ENCODE measurements around the gene JPH3. TPM values are rescaled to one million over a fixed set of nuclear protein-coding genes. Genes with fewer than 3 reads are reported as not detected.

JPH3 gene
- polyA plus RNA-seq, 1 donor from 2014 or later = 22.2 TPM

- no peak for TF ChIP-seq EZH2 (IDR thresholded peaks at IDR 0.05; ENCODE audit: borderline replicate concordance, insufficient read depth, low read length, poor library complexity, severe bottlenecking)
These were observed 50.5 kb downstream of the JPH3 start (continued) for GRCh38 chr16:87652799-87653198.

DNA sequence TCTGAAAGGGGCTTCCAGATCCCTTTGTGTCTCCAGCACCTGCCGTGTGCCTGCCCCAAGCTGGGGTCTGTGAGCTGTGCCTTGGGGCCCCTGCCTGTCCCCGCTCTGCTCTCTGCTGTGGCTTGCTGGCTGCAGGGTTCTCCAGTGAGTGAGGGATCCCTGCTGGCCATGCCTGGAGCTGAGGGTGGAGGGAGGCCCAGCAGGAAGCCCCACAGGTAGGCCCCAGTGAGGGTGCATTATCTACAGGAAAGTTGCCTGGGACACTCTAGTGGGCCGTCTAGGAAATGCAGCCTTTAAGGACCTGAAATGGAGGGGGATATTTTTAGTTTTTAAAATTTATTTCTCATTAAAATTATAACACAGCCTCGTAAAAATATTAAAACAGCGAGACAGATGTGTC lies 50.9 kb downstream of the JPH3 start:
- TF ChIP-seq SMC3 (conservative IDR thresholded peaks at IDR 0.05; ENCODE audit: poor library complexity) (no peak), MXI1 (conservative IDR thresholded peaks at IDR 0.05; ENCODE audit: poor library complexity, severe bottlenecking) (no peak)
- TF ChIP-seq, protein P1, sequence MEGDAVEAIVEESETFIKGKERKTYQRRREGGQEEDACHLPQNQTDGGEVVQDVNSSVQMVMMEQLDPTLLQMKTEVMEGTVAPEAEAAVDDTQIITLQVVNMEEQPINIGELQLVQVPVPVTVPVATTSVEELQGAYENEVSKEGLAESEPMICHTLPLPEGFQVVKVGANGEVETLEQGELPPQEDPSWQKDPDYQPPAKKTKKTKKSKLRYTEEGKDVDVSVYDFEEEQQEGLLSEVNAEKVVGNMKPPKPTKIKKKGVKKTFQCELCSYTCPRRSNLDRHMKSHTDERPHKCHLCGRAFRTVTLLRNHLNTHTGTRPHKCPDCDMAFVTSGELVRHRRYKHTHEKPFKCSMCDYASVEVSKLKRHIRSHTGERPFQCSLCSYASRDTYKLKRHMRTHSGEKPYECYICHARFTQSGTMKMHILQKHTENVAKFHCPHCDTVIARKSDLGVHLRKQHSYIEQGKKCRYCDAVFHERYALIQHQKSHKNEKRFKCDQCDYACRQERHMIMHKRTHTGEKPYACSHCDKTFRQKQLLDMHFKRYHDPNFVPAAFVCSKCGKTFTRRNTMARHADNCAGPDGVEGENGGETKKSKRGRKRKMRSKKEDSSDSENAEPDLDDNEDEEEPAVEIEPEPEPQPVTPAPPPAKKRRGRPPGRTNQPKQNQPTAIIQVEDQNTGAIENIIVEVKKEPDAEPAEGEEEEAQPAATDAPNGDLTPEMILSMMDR (IDR thresholded peaks at IDR 0.05; ENCODE audit: poor library complexity, severe bottlenecking) = peak; percentile 34
- no peaks in the 10 kb centered on the region for H3K9me2 ChIP-seq (ENCODE audit: insufficient read depth, low read length)
- no peak overlapping the region for H3K27ac ChIP-seq (ENCODE audit: low read length)

GRCh38 chr16:87654826-87655225 lies 52.5 kb downstream of the JPH3 start:
- Histone ChIP-seq H3K9ac (ENCODE audit: low read length) (no peak overlapping the region), H3K4me2 (ENCODE audit: low read length) (no peak overlapping the region), H2AFZ (ENCODE audit: low read depth, low read length) (no peak overlapping the region), H3K27me3 (ENCODE audit: insufficient read depth, low read depth, low read length) (no peaks in the 10 kb centered on the region), H3K9me2 (ENCODE audit: insufficient read depth, low read length) (no peaks in the 10 kb centered on the region), H3K4me3 (ENCODE audit: low read length) (no peak overlapping the region), H4K20me1 (ENCODE audit: insufficient read depth) (no peaks in the 10 kb centered on the region), H3K27ac (ENCODE audit: low read length) (no peak overlapping the region), H3K36me3 (ENCODE audit: insufficient read depth, low read length) (no peaks in the 10 kb centered on the region), H3F3A (ENCODE audit: insufficient read depth, low read length, poor library complexity, severe bottlenecking) (no peaks in the 10 kb centered on the region), H3K9me3 (ENCODE audit: low read length) (no peaks in the 10 kb centered on the region), H3K79me2 (replicated peaks; ENCODE audit: insufficient read depth, low read length) (no peaks in the 10 kb centered on the region)
- TF ChIP-seq TAF1 (IDR thresholded peaks at IDR 0.05; ENCODE audit: low read depth) (no peak), EZH2 (IDR thresholded peaks at IDR 0.05; ENCODE audit: borderline replicate concordance, insufficient read depth, low read length, poor library complexity, severe bottlenecking) (no peak), SMC3 (conservative IDR thresholded peaks at IDR 0.05; ENCODE audit: poor library complexity) (no peak), POLR2AphosphoS5 (IDR thresholded peaks at IDR 0.05) (no peak), EP300 (conservative IDR thresholded peaks at IDR 0.05; ENCODE audit: poor library complexity, severe bottlenecking) (no peak), MXI1 (conservative IDR thresholded peaks at IDR 0.05; ENCODE audit: poor library complexity, severe bottlenecking) (no peak), RAD21 (conservative IDR thresholded peaks at IDR 0.05) (no peak)
- TF ChIP-seq, protein P2, sequence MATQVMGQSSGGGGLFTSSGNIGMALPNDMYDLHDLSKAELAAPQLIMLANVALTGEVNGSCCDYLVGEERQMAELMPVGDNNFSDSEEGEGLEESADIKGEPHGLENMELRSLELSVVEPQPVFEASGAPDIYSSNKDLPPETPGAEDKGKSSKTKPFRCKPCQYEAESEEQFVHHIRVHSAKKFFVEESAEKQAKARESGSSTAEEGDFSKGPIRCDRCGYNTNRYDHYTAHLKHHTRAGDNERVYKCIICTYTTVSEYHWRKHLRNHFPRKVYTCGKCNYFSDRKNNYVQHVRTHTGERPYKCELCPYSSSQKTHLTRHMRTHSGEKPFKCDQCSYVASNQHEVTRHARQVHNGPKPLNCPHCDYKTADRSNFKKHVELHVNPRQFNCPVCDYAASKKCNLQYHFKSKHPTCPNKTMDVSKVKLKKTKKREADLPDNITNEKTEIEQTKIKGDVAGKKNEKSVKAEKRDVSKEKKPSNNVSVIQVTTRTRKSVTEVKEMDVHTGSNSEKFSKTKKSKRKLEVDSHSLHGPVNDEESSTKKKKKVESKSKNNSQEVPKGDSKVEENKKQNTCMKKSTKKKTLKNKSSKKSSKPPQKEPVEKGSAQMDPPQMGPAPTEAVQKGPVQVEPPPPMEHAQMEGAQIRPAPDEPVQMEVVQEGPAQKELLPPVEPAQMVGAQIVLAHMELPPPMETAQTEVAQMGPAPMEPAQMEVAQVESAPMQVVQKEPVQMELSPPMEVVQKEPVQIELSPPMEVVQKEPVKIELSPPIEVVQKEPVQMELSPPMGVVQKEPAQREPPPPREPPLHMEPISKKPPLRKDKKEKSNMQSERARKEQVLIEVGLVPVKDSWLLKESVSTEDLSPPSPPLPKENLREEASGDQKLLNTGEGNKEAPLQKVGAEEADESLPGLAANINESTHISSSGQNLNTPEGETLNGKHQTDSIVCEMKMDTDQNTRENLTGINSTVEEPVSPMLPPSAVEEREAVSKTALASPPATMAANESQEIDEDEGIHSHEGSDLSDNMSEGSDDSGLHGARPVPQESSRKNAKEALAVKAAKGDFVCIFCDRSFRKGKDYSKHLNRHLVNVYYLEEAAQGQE (IDR thresholded peaks at IDR 0.05; ENCODE audit: borderline replicate concordance) = no peak
- TF ChIP-seq, protein P1 (IDR thresholded peaks at IDR 0.05; ENCODE audit: poor library complexity, severe bottlenecking) = no peak

More for the DNA sequence above, 50.9 kb downstream of the JPH3 start:
- no peaks in the 10 kb centered on the region for H3F3A ChIP-seq (ENCODE audit: insufficient read depth, low read length, poor library complexity, severe bottlenecking)
- no peaks in the 10 kb centered on the region for H4K20me1 ChIP-seq (ENCODE audit: insufficient read depth)
- H3K9ac ChIP-seq (ENCODE audit: low read length) = no peak overlapping the region
- no peaks in the 10 kb centered on the region for H3K36me3 ChIP-seq (ENCODE audit: insufficient read depth, low read length)
- no peak overlapping the region for H2AFZ ChIP-seq (ENCODE audit: low read depth, low read length)
- H3K4me3 ChIP-seq (ENCODE audit: low read length) = no peak overlapping the region
- no peaks in the 10 kb centered on the region for H3K9me3 ChIP-seq (ENCODE audit: low read length)
- H3K79me2 ChIP-seq (replicated peaks; ENCODE audit: insufficient read depth, low read length) = no peaks in the 10 kb centered on the region
- no peak overlapping the region for H3K4me2 ChIP-seq (ENCODE audit: low read length)
- H3K27me3 ChIP-seq (ENCODE audit: insufficient read depth, low read depth, low read length) = no peaks in the 10 kb centered on the region
